OCI-LY7 (cell line): ENCODE results near the gene PSMC3. TPM values are rescaled to one million over a fixed set of nuclear protein-coding genes. Genes with fewer than 3 reads are reported as not detected.

Experiments used
- BruUV-seq: library from RNA; stranded (reverse); fragments of 400-500 nt; replicated peaks from 2 replicates; lab custom pipeline; 2021; lab: Mats Ljungman, UMichigan
- CTCF ChIA-PET: fragments of 300-600 bp; sonication (Branson Sonifier 250); formaldehyde crosslinking; loops from one replicate; lab custom pipeline; 2022; ENCODE audit warnings: antibody characterized with exemption; ENCODE audit not compliant: unreplicated experiment; lab: Charles Lee
- POLR2A ChIA-PET: fragments of 300-600 bp; sonication (Branson Sonifier 250); formaldehyde crosslinking; loops from one replicate; lab custom pipeline; 2022; ENCODE audit warnings: antibody characterized with exemption; lab: Charles Lee
- DNase-seq: peaks from one replicate; pipeline ENCODE4 v3.0.0-alpha.2; 2015; ENCODE audit warnings: low spot score
- H2AFZ ChIP-seq: fragments of 200-600 bp; sonication (generic), shearing (Covaris generic); 2 replicates; pipeline ENCODE4 v1.6.1; 2014; ENCODE audit warnings: mild to moderate bottlenecking, antibody characterized with exemption, low read length, moderate library complexity
- H3K27ac ChIP-seq: fragments of 200-600 bp; sonication (generic); 2 replicates; pipeline ENCODE4 v1.5.1; 2014; ENCODE audit warnings: mixed run types, low read depth, mild to moderate bottlenecking, moderate library complexity, low read length, inconsistent platforms; ENCODE audit not compliant: poor library complexity, severe bottlenecking
- H3K36me3 ChIP-seq: fragments of 200-600 bp; sonication (generic); 2 replicates; pipeline ENCODE4 v1.6.1; 2014; ENCODE audit warnings: mild to moderate bottlenecking, antibody characterized with exemption, low read length, moderate library complexity, mixed read lengths; ENCODE audit not compliant: insufficient read depth
- H3K4me1 ChIP-seq: fragments of 200-600 bp; sonication (generic); 2 replicates; pipeline ENCODE4 v1.5.1; 2014; ENCODE audit warnings: mild to moderate bottlenecking, low read length; ENCODE audit not compliant: insufficient read depth, poor library complexity, severe bottlenecking
- H3K4me2 ChIP-seq: fragments of 200-600 bp; sonication (generic); 2 replicates; pipeline ENCODE4 v1.6.1; 2014; ENCODE audit warnings: mild to moderate bottlenecking, low read length
- H3K4me3 ChIP-seq: fragments of 200-600 bp; sonication (generic); 2 replicates; pipeline ENCODE4 v1.5.1; 2014; ENCODE audit warnings: mild to moderate bottlenecking, low read depth, low read length; ENCODE audit not compliant: poor library complexity, severe bottlenecking
- H3K79me2 ChIP-seq: fragments of 200-600 bp; sonication (generic); 2 replicates; pipeline ENCODE4 v1.6.1; 2016; ENCODE audit warnings: low read depth, mild to moderate bottlenecking, low read length, moderate library complexity, mixed read lengths; ENCODE audit not compliant: insufficient read depth
- H3K9me2 ChIP-seq: fragments of 200-600 bp; sonication (generic); 2 replicates; pipeline ENCODE4 v1.6.1; 2016; ENCODE audit warnings: mild to moderate bottlenecking, low read length, mixed read lengths; ENCODE audit not compliant: insufficient read depth
- H3K9me3 ChIP-seq: fragments of 200-600 bp; sonication (generic); 2 replicates; pipeline ENCODE4 v1.6.1; 2014; ENCODE audit warnings: mild to moderate bottlenecking, mixed run types, low read length, mixed read lengths
- H4K20me1 ChIP-seq: fragments of 200-600 bp; sonication (generic); 2 replicates; pipeline ENCODE4 v1.6.1; 2014; ENCODE audit warnings: mild to moderate bottlenecking, antibody characterized with exemption, low read length, moderate library complexity, mixed read lengths; ENCODE audit not compliant: insufficient read depth
- CTCF ChIP-seq: fragments of 200-600 bp; sonication (generic); conservative IDR thresholded peaks from 2 replicates; pipeline ENCODE4 v1.5.1; 2014; ENCODE audit warnings: mild to moderate bottlenecking, antibody characterized with exemption, low read length, moderate library complexity, mixed read lengths
- EZH2phosphoT487 ChIP-seq: fragments of 200-600 bp; sonication (generic); IDR thresholded peaks from 2 replicates; pipeline ENCODE4 v1.6.1; 2018; ENCODE audit warnings: low read depth, borderline replicate concordance, mild to moderate bottlenecking, mixed run types, antibody characterized with exemption, low read length, moderate library complexity, mixed read lengths
- intact Hi-C: fragments of 100-400 bp; cut with micrococcal nuclease; formaldehyde crosslinking; loops from one replicate; pipeline ENCODE4 v1.10.0; 2022; ENCODE audit not compliant: unreplicated experiment
- total RNA-seq, 2 experiments: library from RNA; depleted of rRNA in 1 of 2; stranded (reverse); fragments of >200 nt in 1 of 2; shearing (Covaris generic) in 1 of 2; gene quantifications; 2 replicates each; pipeline ENCODE4 v1.2.3, GENCODE V29; 2014 to 2022

The PSMC3 gene
- total RNA-seq, 2 experiments from 2014 or later, result 122 to 144 TPM

- ChIA-PET POLR2A (no interaction called here), CTCF (no interaction called here)
- BruUV-seq, result no TSS peak
- peaks cover 97% of the 10 kb centered on the region for H3K36me3 ChIP-seq
- no peak overlapping the region for H3K4me3 ChIP-seq
- no peak for DNase-seq
- H3K79me2 ChIP-seq, result no peaks in the 10 kb centered on the region
- no peak for TF ChIP-seq EZH2phosphoT487
- no peak for TF ChIP-seq CTCF
- no peak overlapping the region for H3K27ac ChIP-seq
- no peaks in the 10 kb centered on the region for H3K9me3 ChIP-seq
- H2AFZ ChIP-seq, result no peak overlapping the region
- no peaks in the 10 kb centered on the region for H4K20me1 ChIP-seq
- no peaks in the 10 kb centered on the region for H3K9me2 ChIP-seq
- intact Hi-C loops, result no loop called here
- H3K4me1 ChIP-seq, result no peaks in the 10 kb centered on the region
- H3K4me2 ChIP-seq, result no peak overlapping the region
Observed at GRCh38 chr11:47469361-47470179, 43.3 kb upstream of the PSMC3 start.

- CTCF ChIA-PET, result no interaction called here
- Histone ChIP-seq H3K36me3 (peaks cover 97% of the 10 kb centered on the region), H3K9me3 (no peaks in the 10 kb centered on the region), H3K4me2 (no peak overlapping the region), H3K4me1 (no peaks in the 10 kb centered on the region), H3K9me2 (no peaks in the 10 kb centered on the region), H3K4me3 (no peak overlapping the region), H2AFZ (no peak overlapping the region), H3K27ac (no peak overlapping the region), H3K79me2 (no peaks in the 10 kb centered on the region), H4K20me1 (no peaks in the 10 kb centered on the region)
- no peak for DNase-seq
- no TSS peak for BruUV-seq
- POLR2A ChIA-PET, result no interaction called here
- intact Hi-C loops, result no loop called here
- no peak for TF ChIP-seq CTCF
- TF ChIP-seq EZH2phosphoT487, result no peak
Observed at GRCh38 chr11:47468598-47469214, 42.5 kb upstream of the PSMC3 start.

GRCh38 chr11:47467357-47467756 is 41.1 kb upstream of the PSMC3 start:
- Histone ChIP-seq H3K4me2 (no peak overlapping the region), H3K9me3 (no peaks in the 10 kb centered on the region), H3K4me1 (no peaks in the 10 kb centered on the region), H3K36me3 (peaks cover 88% of the 10 kb centered on the region), H3K9me2 (no peaks in the 10 kb centered on the region), H2AFZ (no peak overlapping the region), H3K4me3 (no peak overlapping the region), H3K27ac (no peak overlapping the region), H3K79me2 (no peaks in the 10 kb centered on the region), H4K20me1 (no peaks in the 10 kb centered on the region)
- TF ChIP-seq CTCF (no peak), EZH2phosphoT487 (no peak)
- ChIA-PET POLR2A (interaction anchor here (0.5 kb wide), 1 partner anchor 9 kb away, joined by 3 read pairs; no protein-coding TSS in a partner anchor), CTCF (no interaction called here)
- intact Hi-C loops, result no loop called here
- DNase-seq, result no peak
- no TSS peak for BruUV-seq
